Stimulated activated CD8-positive, alpha-beta memory T cell treated with anti-CD3 and anti-CD28 coated beads, Interleukin-15, amount 100 ng/mL, for 4 hours (primary cell): ENCODE measurements around the gene PADI1.

Experiments used
- DNase-seq, 2 donors: peaks; one replicate each; pipeline ENCODE4 v3.0.0-alpha.2; 2020; ENCODE audit warnings: low read depth in 2 of 2

The PADI1 gene

GRCh38 chr1:17204546-17205440 lies at the start of gene PADI1:
PADI1 (plus strand) TSS chr1:17205128; CDS start chr1:17205218, 90 bp downstream.
- DNase-seq = no peak

- no peak for DNase-seq
These were observed 49.5 kb upstream of the PADI1 start for GRCh38 chr1:17155257-17155920.

- DNase-seq = no peak
These were observed 48.8 kb upstream of the PADI1 start for GRCh38 chr1:17156108-17156507.

GRCh38 chr1:17158961-17159360 lies 46.0 kb upstream of the PADI1 start:
- no peak for DNase-seq

GRCh38 chr1:17161137-17161740 lies 43.7 kb upstream of the PADI1 start:
- DNase-seq = no peak

GRCh38 chr1:17161926-17162800 lies 42.8 kb upstream of the PADI1 start:
- DNase-seq = no peak

- no peak for DNase-seq
These were observed 42.0 kb upstream of the PADI1 start for GRCh38 chr1:17162941-17163340.

- no peak for DNase-seq
These were observed 41.6 kb upstream of the PADI1 start for GRCh38 chr1:17163371-17163770.

GRCh38 chr1:17163789-17164666 lies 40.9 kb upstream of the PADI1 start:
- no peak for DNase-seq

- no peak for DNase-seq
These were observed 39.1 kb upstream of the PADI1 start for GRCh38 chr1:17165823-17166222.

GRCh38 chr1:17167041-17167785 lies 37.7 kb upstream of the PADI1 start:
- DNase-seq = no peak

GRCh38 chr1:17167786-17168090 lies 37.2 kb upstream of the PADI1 start:
- no peak for DNase-seq

GRCh38 chr1:17168091-17168876 lies 36.6 kb upstream of the PADI1 start:
- DNase-seq = no peak

GRCh38 chr1:17170571-17170970 lies 34.4 kb upstream of the PADI1 start:
- DNase-seq = no peak

- DNase-seq = no peak
These were observed 31.7 kb upstream of the PADI1 start for GRCh38 chr1:17173217-17173616.

- no peak for DNase-seq
These were observed 28.4 kb upstream of the PADI1 start for GRCh38 chr1:17176306-17177061.

GRCh38 chr1:17177651-17178050 lies 27.3 kb upstream of the PADI1 start:
- no peak for DNase-seq

- DNase-seq = no peak
These were observed 23.0 kb upstream of the PADI1 start for GRCh38 chr1:17181781-17182464.
